Neural progenitor cell (in vitro differentiated cells): Measurements from ENCODE around the gene GSG1.

Experiments
- CTCF ChIP-seq: fragments of 200-600 bp; sonication (generic); IDR thresholded peaks from 2 replicates; pipeline ENCODE4 v1.5.1; 2017; ENCODE audit warnings: antibody characterized with exemption, mild to moderate bottlenecking
- EZH2 ChIP-seq: fragments of 200-600 bp; sonication (generic); IDR thresholded peaks from 2 replicates; pipeline ENCODE4 v1.6.1; 2017; ENCODE audit warnings: antibody characterized with exemption, mild to moderate bottlenecking, moderate library complexity

DNA sequence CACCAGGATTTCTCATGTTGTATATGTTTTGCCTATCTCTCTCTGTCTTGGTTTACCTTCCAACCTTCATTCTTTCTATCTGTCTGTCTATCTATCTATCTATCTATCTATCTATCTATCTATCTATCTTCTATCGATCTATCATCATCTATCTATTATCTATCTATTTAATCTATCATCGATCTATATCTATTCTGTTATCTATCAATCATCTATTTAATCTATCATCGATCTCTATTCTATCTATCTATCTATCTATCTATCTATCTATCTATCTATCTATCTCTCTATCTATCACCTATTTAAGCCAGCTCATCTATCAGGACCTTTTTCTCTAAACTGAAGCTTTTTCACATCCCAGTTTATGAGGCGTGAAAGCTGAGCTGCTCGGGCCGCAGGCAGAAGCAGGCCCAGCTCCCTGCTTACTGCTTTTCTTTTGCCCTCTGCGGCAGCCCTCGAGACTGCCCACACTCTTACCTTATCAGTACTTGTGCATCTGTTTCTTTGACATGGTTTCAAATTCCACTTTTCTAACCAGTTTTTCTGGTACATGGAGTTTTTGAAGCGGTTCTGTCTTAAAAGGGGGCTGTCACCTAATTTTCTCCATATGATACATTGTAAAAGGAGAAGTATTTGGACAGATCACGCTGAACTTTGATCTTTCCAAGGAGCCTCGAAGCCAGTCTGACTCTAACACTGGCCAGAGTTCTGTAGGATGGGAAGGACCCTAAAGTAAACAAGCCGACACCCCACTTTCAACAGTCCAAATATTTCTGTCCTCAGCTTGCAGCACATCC, 44.4 kb upstream of the GSG1 start:
- TF ChIP-seq CTCF (no peak), EZH2 (no peak)
